Endodermal cell (in vitro differentiated cells): ENCODE measurements around the gene ZNF552. TPM values are rescaled to one million over a fixed set of nuclear protein-coding genes. Genes with fewer than 3 reads are reported as not detected.

Experiments used
- DNase-seq: peaks from one replicate; pipeline ENCODE4 v3.0.0-alpha.2; 2017
- H3K27ac ChIP-seq: 2 replicates; pipeline ENCODE4 v1.5.1; 2013; ENCODE audit warnings: mild to moderate bottlenecking, low read depth, low read length, moderate library complexity
- H3K27me3 ChIP-seq: 2 replicates; pipeline ENCODE4 v1.6.1; 2013; ENCODE audit warnings: mild to moderate bottlenecking, low read length, moderate library complexity; ENCODE audit not compliant: insufficient read depth, control insufficient read depth, poor library complexity, severe bottlenecking
- H3K36me3 ChIP-seq: 2 replicates; pipeline ENCODE4 v1.7.0; 2013; ENCODE audit warnings: mild to moderate bottlenecking, low read length, moderate library complexity; ENCODE audit not compliant: control insufficient read depth, insufficient read depth
- H3K4me1 ChIP-seq: one replicate; pipeline ENCODE4 v1.7.0; 2013; ENCODE audit warnings: low read length; ENCODE audit not compliant: control insufficient read depth, insufficient read depth
- H3K4me3 ChIP-seq: 2 replicates; pipeline ENCODE4 v1.5.1; 2013; ENCODE audit warnings: mild to moderate bottlenecking, low read length, moderate library complexity
- H3K9ac ChIP-seq: 2 replicates; pipeline ENCODE4 v1.6.1; 2013; ENCODE audit warnings: mild to moderate bottlenecking, low read length, moderate library complexity; ENCODE audit not compliant: poor library complexity, severe bottlenecking; ENCODE audit errors: extremely low read depth
- H3K9me3 ChIP-seq: 2 replicates; pipeline ENCODE4 v1.6.1; 2013; ENCODE audit warnings: mild to moderate bottlenecking, low read length, moderate library complexity; ENCODE audit not compliant: control insufficient read depth
- H3K27ac Mint-ChIP-seq: 2 replicates; pipeline ENCODE4 v1.8.0; 2020; ENCODE audit warnings: mixed read lengths
- H3K27me3 Mint-ChIP-seq: 2 replicates; pipeline ENCODE4 v1.8.0; 2021; ENCODE audit warnings: mild to moderate bottlenecking, mixed read lengths; ENCODE audit not compliant: insufficient read depth
- H3K36me3 Mint-ChIP-seq: 2 replicates; pipeline ENCODE4 v1.8.0; 2020; ENCODE audit warnings: low read depth, mixed read lengths
- H3K4me1 Mint-ChIP-seq: 2 replicates; pipeline ENCODE4 v1.8.0; 2020; ENCODE audit warnings: mixed read lengths
- H3K4me3 Mint-ChIP-seq: 2 replicates; pipeline ENCODE4 v1.8.0; 2020; ENCODE audit warnings: mild to moderate bottlenecking, moderate library complexity, mixed read lengths
- H3K9me3 Mint-ChIP-seq: 2 replicates; pipeline ENCODE4 v1.8.0; 2020; ENCODE audit warnings: mild to moderate bottlenecking, mixed read lengths
- CTCF ChIP-seq: fragments of 200-600 bp; sonication (generic); conservative IDR thresholded peaks from 2 replicates; pipeline ENCODE4 v1.5.0; 2021; ENCODE audit warnings: antibody characterized with exemption, mild to moderate bottlenecking
- WGBS, 2 experiments: methylation state at CpG; one replicate each; pipeline versions ENCODE4 v1.1.5 to v1.1.7; 2013; ENCODE audit warnings: missing lambda C conversion rate in 2 of 2, mixed read lengths in 1 of 2; ENCODE audit not compliant: insufficient coverage in 1 of 2, insufficient read length in 1 of 2; 5-methylcytosine and 5-hydroxymethylcytosine counted together
- total RNA-seq, 2 donors: library from RNA; stranded (reverse); fragmentation: NEBNext Ultra II Directional in 1 of 2; extraction: Animal tissue kit (Norgen Biotek cat#: 25700) in 1 of 2; gene quantifications; 2 replicates in 1 of 2; 3 replicates in 1 of 2; pipeline ENCODE4 v1.2.1, GENCODE V29; 2021

ZNF552 gene
- total RNA-seq, 2 donors from 2014 or later = 17.4 to 18.8 TPM

- Histone ChIP-seq H3K27me3 (no peaks in the 10 kb centered on the region), H3K9me3 (peaks cover 14% of the 10 kb centered on the region), H3K36me3 (peaks cover 75% of the 10 kb centered on the region), H3K27ac (no peak overlapping the region), H3K4me1 (no peaks in the 10 kb centered on the region), H3K9ac (no peak overlapping the region), H3K4me3 (no peak overlapping the region)
- no peak overlapping the region for H3K27ac Mint-ChIP-seq
- DNase-seq = no peak
- no peak overlapping the region for H3K4me3 Mint-ChIP-seq
- TF ChIP-seq CTCF = no peak
- H3K36me3 Mint-ChIP-seq = peaks cover 81% of the 10 kb centered on the region
- H3K27me3 Mint-ChIP-seq = no peaks in the 10 kb centered on the region
- WGBS, 2 experiments = 96 to 98% methylated on average over 5 to 10 of the region's 10 CpGs
- no peaks in the 10 kb centered on the region for H3K4me1 Mint-ChIP-seq
- peaks cover 64% of the 10 kb centered on the region for H3K9me3 Mint-ChIP-seq
These were observed 35.4 kb downstream of the ZNF552 start for GRCh38 chr19:57779220-57779845.

GRCh38 chr19:57778336-57778735 lies 36.4 kb downstream of the ZNF552 start:
- no peak for TF ChIP-seq CTCF
- H3K4me1 Mint-ChIP-seq = no peaks in the 10 kb centered on the region
- Histone ChIP-seq H3K27ac (no peak overlapping the region), H3K27me3 (no peaks in the 10 kb centered on the region), H3K9me3 (peaks cover 14% of the 10 kb centered on the region), H3K4me3 (no peak overlapping the region), H3K4me1 (no peaks in the 10 kb centered on the region), H3K9ac (no peak overlapping the region), H3K36me3 (peaks cover 77% of the 10 kb centered on the region)
- H3K27ac Mint-ChIP-seq = no peak overlapping the region
- no peak overlapping the region for H3K4me3 Mint-ChIP-seq
- peaks cover 83% of the 10 kb centered on the region for H3K36me3 Mint-ChIP-seq
- no peak for DNase-seq
- peaks cover 68% of the 10 kb centered on the region for H3K9me3 Mint-ChIP-seq
- H3K27me3 Mint-ChIP-seq = no peaks in the 10 kb centered on the region
- 96 to 100% methylated on average over 1 to 4 of the region's 4 CpGs for WGBS, 2 experiments

- Mint-ChIP-seq H3K27me3 (no peaks in the 10 kb centered on the region), H3K4me1 (no peaks in the 10 kb centered on the region), H3K36me3 (peaks cover 88% of the 10 kb centered on the region), H3K4me3 (no peak overlapping the region), H3K27ac (no peak overlapping the region), H3K9me3 (peaks cover 63% of the 10 kb centered on the region)
- H3K27me3 ChIP-seq = no peaks in the 10 kb centered on the region
- no peaks in the 10 kb centered on the region for H3K4me1 ChIP-seq
- peaks cover 14% of the 10 kb centered on the region for H3K9me3 ChIP-seq
- H3K36me3 ChIP-seq = peaks cover 84% of the 10 kb centered on the region
- no peak overlapping the region for H3K4me3 ChIP-seq
- no peak overlapping the region for H3K9ac ChIP-seq
- TF ChIP-seq CTCF = no peak
- DNase-seq = no peak
- WGBS, 2 experiments = 79 to 86% methylated on average over 6 of the region's 6 CpGs
- H3K27ac ChIP-seq = no peak overlapping the region
These were observed 37.9 kb downstream of the ZNF552 start for GRCh38 chr19:57776764-57777296.
